ENCODE results near the gene UNC45A.

The UNC45A gene

GRCh38 chr15:90914305-90915080 lies 20.6 kb upstream of the UNC45A start:
- Histone ChIP-seq H3K9me3 (ENCODE audit: control insufficient read depth, low read length) (no peaks in the 10 kb centered on the region), H3K27me3 (ENCODE audit: control insufficient read depth, insufficient read depth, low read length) (no peaks in the 10 kb centered on the region), H3K27ac (no peak overlapping the region), H2AFZ (no peak overlapping the region), H3K9ac (no peak overlapping the region), H3K4me1 (no peaks in the 10 kb centered on the region), H3K79me2 (no peaks in the 10 kb centered on the region), H3K4me2 (ENCODE audit: low read length) (no peak overlapping the region), H3K36me3 (ENCODE audit: control insufficient read depth, insufficient read depth, low read length) (no peaks in the 10 kb centered on the region), H3K4me3 (ENCODE audit: low read depth, low read length) (no peak overlapping the region)
- TF ChIP-seq CTCF (IDR thresholded peaks at IDR 0.05), result no peak

GRCh38 chr15:90915216-90915807 lies 19.8 kb upstream of the UNC45A start:
- H3K4me1 ChIP-seq, result no peaks in the 10 kb centered on the region
- no peaks in the 10 kb centered on the region for H3K79me2 ChIP-seq
- TF ChIP-seq CTCF (IDR thresholded peaks at IDR 0.05), result no peak
- H3K36me3 ChIP-seq (ENCODE audit: control insufficient read depth, insufficient read depth, low read length), result no peaks in the 10 kb centered on the region
- no peak overlapping the region for H3K9ac ChIP-seq
- H3K9me3 ChIP-seq (ENCODE audit: control insufficient read depth, low read length), result no peaks in the 10 kb centered on the region
- no peak overlapping the region for H3K4me3 ChIP-seq (ENCODE audit: low read depth, low read length)
- H2AFZ ChIP-seq, result no peak overlapping the region
- H3K27me3 ChIP-seq (ENCODE audit: control insufficient read depth, insufficient read depth, low read length), result no peaks in the 10 kb centered on the region
- H3K4me2 ChIP-seq (ENCODE audit: low read length), result no peak overlapping the region
- H3K27ac ChIP-seq, result no peak overlapping the region

- H3K9me3 ChIP-seq (ENCODE audit: control insufficient read depth, low read length), result no peaks in the 10 kb centered on the region
- H3K9ac ChIP-seq, result no peak overlapping the region
- no peak overlapping the region for H3K27ac ChIP-seq
- H3K79me2 ChIP-seq, result no peaks in the 10 kb centered on the region
- H3K27me3 ChIP-seq (ENCODE audit: control insufficient read depth, insufficient read depth, low read length), result no peaks in the 10 kb centered on the region
- TF ChIP-seq CTCF (IDR thresholded peaks at IDR 0.05), result no peak
- H3K36me3 ChIP-seq (ENCODE audit: control insufficient read depth, insufficient read depth, low read length), result no peaks in the 10 kb centered on the region
- no peaks in the 10 kb centered on the region for H3K4me1 ChIP-seq
- no peak overlapping the region for H3K4me2 ChIP-seq (ENCODE audit: low read length)
- no peak overlapping the region for H2AFZ ChIP-seq
- H3K4me3 ChIP-seq (ENCODE audit: low read depth, low read length), result no peak overlapping the region
Measured at GRCh38 chr15:90915808-90916440, 19.2 kb upstream of the UNC45A start.

GRCh38 chr15:90916461-90916860 lies 18.6 kb upstream of the UNC45A start:
- Histone ChIP-seq H3K79me2 (no peaks in the 10 kb centered on the region), H3K4me3 (ENCODE audit: low read depth, low read length) (no peak overlapping the region), H3K9ac (no peak overlapping the region), H3K4me1 (no peaks in the 10 kb centered on the region), H3K9me3 (ENCODE audit: control insufficient read depth, low read length) (no peaks in the 10 kb centered on the region), H3K36me3 (ENCODE audit: control insufficient read depth, insufficient read depth, low read length) (no peaks in the 10 kb centered on the region), H3K4me2 (ENCODE audit: low read length) (no peak overlapping the region), H3K27me3 (ENCODE audit: control insufficient read depth, insufficient read depth, low read length) (no peaks in the 10 kb centered on the region), H2AFZ (no peak overlapping the region), H3K27ac (no peak overlapping the region)
- TF ChIP-seq CTCF (IDR thresholded peaks at IDR 0.05), result no peak
